ENCODE results near the gene CLCA1.

GRCh38 chr1:86471291-86471690 is 2.6 kb downstream of the CLCA1 start:
- TF ChIP-seq ZNF274 (IDR thresholded peaks at IDR 0.05; ENCODE audit: low read depth, low read length): no peak
- TF ChIP-seq YY1 (IDR thresholded peaks at IDR 0.05; ENCODE audit: insufficient read depth, insufficient read length): no peak
- TF ChIP-seq SUZ12 (IDR thresholded peaks at IDR 0.05; ENCODE audit: extremely low read depth, insufficient read depth, insufficient read length): no peak

Measured in NT2/D1 (cell line).